Ascending aorta (tissue), 2 donors: ENCODE results near the gene INTS2. TPM values are rescaled to one million over a fixed set of nuclear protein-coding genes. Genes with fewer than 3 reads are reported as not detected.

ENCODE experiments used
- DNase-seq, 2 donors: peaks; one replicate each; pipeline ENCODE4 v3.0.0-alpha.2; 2019; ENCODE audit warnings: low spot score in 2 of 2
- H3K27ac ChIP-seq, 2 donors: fragments of 200-600 bp; sonication (generic); one replicate each; pipeline ENCODE4 v1.5.1; 2016 to 2017; ENCODE audit warnings: mild to moderate bottlenecking in 1 of 2
- H3K27me3 ChIP-seq: fragments of 200-600 bp; sonication (generic); one replicate; pipeline ENCODE4 v1.5.1; 2017
- H3K36me3 ChIP-seq, 2 donors: fragments of 200-600 bp; sonication (generic); one replicate each; pipeline ENCODE4 v1.5.1; 2016
- H3K4me1 ChIP-seq, 2 donors: fragments of 200-600 bp; sonication (generic); one replicate each; pipeline ENCODE4 v1.5.1; 2016 to 2017; ENCODE audit warnings: mild to moderate bottlenecking in 1 of 2
- H3K4me3 ChIP-seq, 2 donors: fragments of 200-600 bp; sonication (generic); one replicate each; pipeline ENCODE4 v1.5.1; 2016 to 2017; ENCODE audit warnings: mild to moderate bottlenecking in 1 of 2
- H3K9me3 ChIP-seq, 2 donors: fragments of 200-600 bp; sonication (generic); one replicate each; pipeline ENCODE4 v1.5.1; 2016
- CTCF ChIP-seq, 3 experiments: fragments of 200-600 bp in 2 of 3; fragments of 450-650 bp in 1 of 3; sonication (generic) in 2 of 3; IDR thresholded peaks; one replicate each; pipeline ENCODE4 v1.5.1; 2016 to 2019; ENCODE audit warnings: antibody characterized with exemption in 3 of 3, mild to moderate bottlenecking in 1 of 3, moderate library complexity in 1 of 3
- intact Hi-C: fragments of 100-400 bp; cut with DNase I; formaldehyde crosslinking; loops from one replicate; pipeline ENCODE4 v1.15.1; 2023
- total RNA-seq: library from RNA; depleted of rRNA; stranded (reverse); fragments of >200 nt; gene quantifications from one replicate; pipeline ENCODE4 v1.1.0, GENCODE V29; 2016

INTS2 gene
- total RNA-seq, 1 donor from 2014 or later = 2.2 TPM

- no peaks in the 10 kb centered on the region for H3K9me3 ChIP-seq
- no peak for DNase-seq
- no peak for TF ChIP-seq CTCF (IDR thresholded peaks at IDR 0.05)
- no peaks in the 10 kb centered on the region for H3K4me1 ChIP-seq
- intact Hi-C loops = no loop called here
- no peaks in the 10 kb centered on the region for H3K36me3 ChIP-seq
- H3K27me3 ChIP-seq = no peaks in the 10 kb centered on the region
- no peak overlapping the region for H3K27ac ChIP-seq
- H3K4me3 ChIP-seq = no peak overlapping the region
Measured at GRCh38 chr17:61839300-61839786, 88.4 kb downstream of the INTS2 start.

DNA sequence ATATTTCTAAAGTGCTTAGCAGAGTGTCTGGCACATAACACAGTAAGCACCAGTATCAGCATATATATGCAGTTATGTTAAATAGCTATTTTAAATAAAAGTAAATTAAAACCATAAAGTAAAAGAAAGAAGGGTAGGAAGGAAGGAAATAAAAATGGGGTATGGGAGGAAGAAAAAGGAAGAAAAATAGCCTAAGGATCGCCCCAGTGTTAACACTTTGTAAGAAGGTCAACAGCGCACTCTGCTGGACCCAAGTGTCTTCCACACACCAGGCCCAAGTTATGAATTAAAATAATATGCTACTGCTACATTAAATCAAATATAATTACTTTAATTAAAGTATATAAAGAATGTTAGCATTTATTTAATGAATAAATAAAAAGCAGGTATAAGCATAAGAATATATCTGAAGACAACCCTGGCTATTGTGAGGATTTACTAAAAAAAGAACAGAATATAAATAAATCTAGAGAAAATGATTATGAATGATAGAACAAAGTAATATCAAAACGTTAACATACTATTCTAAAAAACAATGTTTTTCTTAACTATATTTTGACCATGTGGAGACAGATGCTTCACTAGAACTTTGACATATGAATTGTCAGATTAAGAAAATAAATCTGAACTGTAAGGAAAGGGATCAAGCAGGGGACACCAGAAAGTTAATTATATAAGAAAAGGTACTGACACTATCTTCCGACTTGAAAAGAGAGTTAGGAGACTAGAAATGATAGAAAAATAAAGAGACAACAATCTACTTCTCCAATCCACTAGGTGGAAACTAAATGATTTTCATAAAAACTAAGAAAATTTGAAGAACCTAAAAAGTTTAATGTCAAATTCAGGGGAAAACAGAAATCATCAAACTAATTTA is 90.4 kb downstream of the INTS2 start:
- peak in 2 of 3 experiments; percentile 33 to 46 for TF ChIP-seq CTCF (IDR thresholded peaks at IDR 0.05)
- Histone ChIP-seq H3K9me3 (no peaks in the 10 kb centered on the region), H3K4me3 (no peak overlapping the region), H3K27ac (no peak overlapping the region), H3K27me3 (no peaks in the 10 kb centered on the region), H3K4me1 (no peaks in the 10 kb centered on the region), H3K36me3 (no peaks in the 10 kb centered on the region)
- intact Hi-C loops = loop anchor here (2.0 kb wide), 1 partner anchor 421 kb away; no protein-coding TSS in a partner anchor
- no peak for DNase-seq

DNA sequence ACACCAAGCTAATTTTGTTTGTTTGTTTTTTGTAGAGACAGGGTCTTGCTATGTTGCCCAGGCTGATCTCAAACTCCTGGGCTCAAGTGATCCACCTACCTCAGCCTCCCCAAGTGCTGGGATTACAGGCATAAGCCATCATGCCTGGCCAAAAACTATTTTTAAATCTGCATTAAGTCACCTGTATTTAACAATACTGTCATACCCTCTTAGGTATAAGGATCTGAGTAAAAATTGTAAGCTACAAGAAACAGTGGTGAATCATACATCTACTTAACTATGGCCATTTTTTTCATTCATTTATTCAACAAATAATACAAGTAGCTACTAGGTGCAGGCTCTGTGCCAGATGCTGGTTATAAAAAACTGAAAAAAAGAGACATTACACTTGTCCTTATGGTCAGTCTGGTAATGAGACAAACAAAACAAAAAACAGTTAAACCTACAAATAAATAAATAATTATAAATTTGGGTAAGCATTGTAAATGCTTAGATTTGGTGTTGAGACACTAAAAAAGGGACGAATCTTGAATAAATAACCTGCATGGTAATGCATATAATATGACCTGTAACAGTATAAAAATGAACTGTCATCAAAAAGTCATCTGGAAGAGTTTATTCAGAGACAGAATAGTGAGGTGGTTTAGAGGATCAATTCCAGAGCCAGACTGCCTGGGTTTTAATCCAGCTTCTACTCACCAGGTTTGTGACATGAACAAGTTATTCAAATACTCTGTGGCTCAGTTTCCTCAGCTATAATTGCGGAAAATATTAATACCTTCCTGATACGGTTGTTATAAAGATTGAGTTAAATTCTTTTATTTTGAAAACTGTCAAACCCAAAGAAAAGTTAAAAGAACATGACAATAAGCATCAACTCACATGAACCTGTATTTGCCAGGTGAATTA is 91.3 kb downstream of the INTS2 start:
- no peak for TF ChIP-seq CTCF (IDR thresholded peaks at IDR 0.05)
- Histone ChIP-seq H3K27me3 (no peaks in the 10 kb centered on the region), H3K27ac (no peak overlapping the region), H3K4me1 (no peaks in the 10 kb centered on the region), H3K4me3 (no peak overlapping the region), H3K36me3 (no peaks in the 10 kb centered on the region), H3K9me3 (no peaks in the 10 kb centered on the region)
- DNase-seq = no peak
- intact Hi-C loops = loop anchor here (2.0 kb wide), 1 partner anchor 420 kb away; no protein-coding TSS in a partner anchor

DNA sequence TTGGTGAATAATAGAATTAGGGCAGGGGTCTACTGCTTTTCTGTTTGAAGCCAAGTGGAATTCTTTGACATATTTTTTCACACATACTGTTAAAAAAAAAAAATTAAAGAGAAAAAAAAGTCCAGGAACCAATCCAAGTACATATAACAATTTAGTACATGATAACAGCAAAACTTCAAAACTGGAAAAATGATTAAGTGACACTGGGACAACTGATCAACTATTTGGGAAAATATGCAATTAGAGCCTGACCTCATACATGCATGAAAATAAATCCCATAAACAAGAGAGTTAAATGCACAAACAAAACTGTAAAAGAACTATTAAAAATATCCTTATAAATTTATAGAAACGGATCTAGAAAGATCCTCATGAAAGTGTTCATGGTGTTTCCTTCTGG is 92.2 kb downstream of the INTS2 start:
- intact Hi-C loops = loop anchor here (2.0 kb wide), 1 partner anchor 419 kb away; no protein-coding TSS in a partner anchor
- no peak for DNase-seq
- H3K4me1 ChIP-seq = no peaks in the 10 kb centered on the region
- no peaks in the 10 kb centered on the region for H3K36me3 ChIP-seq
- H3K9me3 ChIP-seq = no peaks in the 10 kb centered on the region
- no peak overlapping the region for H3K4me3 ChIP-seq
- H3K27me3 ChIP-seq = no peaks in the 10 kb centered on the region
- no peak for TF ChIP-seq CTCF (IDR thresholded peaks at IDR 0.05)
- no peak overlapping the region for H3K27ac ChIP-seq

DNA sequence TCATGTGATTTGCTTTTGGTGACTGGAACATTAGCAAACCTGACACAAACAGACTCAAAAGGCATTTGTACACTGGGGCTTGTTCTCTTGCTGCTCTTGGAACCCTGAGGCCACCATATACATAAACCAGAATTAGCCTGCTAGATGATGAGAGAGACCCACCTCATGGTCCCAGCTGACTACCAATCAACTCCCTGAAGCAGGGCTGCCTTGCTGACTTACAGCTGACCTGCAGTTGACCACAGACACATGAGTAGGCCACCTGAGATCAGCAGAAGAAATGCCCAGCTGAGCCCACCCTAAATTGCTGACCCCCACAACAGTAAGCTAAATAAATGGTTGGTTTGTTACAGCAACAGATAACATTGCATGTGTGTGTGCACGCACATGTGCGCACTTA is 93.2 kb downstream of the INTS2 start:
- H3K4me3 ChIP-seq = no peak overlapping the region
- no peak for TF ChIP-seq CTCF (IDR thresholded peaks at IDR 0.05)
- no peak for DNase-seq
- intact Hi-C loops = no loop called here
- no peaks in the 10 kb centered on the region for H3K4me1 ChIP-seq
- H3K27ac ChIP-seq = no peak overlapping the region
- H3K27me3 ChIP-seq = no peaks in the 10 kb centered on the region
- no peaks in the 10 kb centered on the region for H3K36me3 ChIP-seq
- no peaks in the 10 kb centered on the region for H3K9me3 ChIP-seq
